ENCODE results near the gene C5orf46.
A peak's percentile ranks its signal among the peaks of the same experiment; 100 is the strongest.
"Not testable (repeated sequence)": the region's sequence is repeated elsewhere in the genome, so short reads cannot be mapped to it uniquely, and the experiment has no call there.

The C5orf46 gene

DNA sequence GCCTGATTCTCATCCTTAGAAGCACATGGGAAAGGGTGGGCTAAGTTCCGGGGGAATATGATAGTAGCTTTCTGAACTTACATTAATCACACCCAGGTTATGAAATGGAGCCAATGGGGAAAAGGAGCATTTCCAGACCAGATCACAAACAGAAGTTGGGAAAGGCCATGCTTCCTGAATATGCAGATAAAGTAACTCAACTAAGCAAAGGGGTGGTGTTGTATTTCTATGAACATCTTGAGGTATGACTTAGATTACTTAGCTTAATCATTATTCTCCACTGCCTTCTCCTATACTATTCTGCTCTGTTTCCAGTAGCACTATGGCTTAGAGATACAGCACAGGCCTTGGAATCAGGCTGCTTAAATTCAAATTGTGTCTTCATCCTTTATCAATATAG is 10.5 kb downstream of the C5orf46 start:
- no peak for DNase-seq

- no peak for DNase-seq
These were observed 12.5 kb downstream of the C5orf46 start for GRCh38 chr5:147893820-147894219.

- DNase-seq: no peak
These were observed 13.5 kb downstream of the C5orf46 start for GRCh38 chr5:147892696-147893296.

- no peak for DNase-seq
These were observed 18.4 kb downstream of the C5orf46 start for GRCh38 chr5:147887930-147888329.

- DNase-seq: peak in 3 of 58 donors; percentile 0 to 2 (median 0)
These were observed 19.2 kb downstream of the C5orf46 start for GRCh38 chr5:147887026-147887627.

DNA sequence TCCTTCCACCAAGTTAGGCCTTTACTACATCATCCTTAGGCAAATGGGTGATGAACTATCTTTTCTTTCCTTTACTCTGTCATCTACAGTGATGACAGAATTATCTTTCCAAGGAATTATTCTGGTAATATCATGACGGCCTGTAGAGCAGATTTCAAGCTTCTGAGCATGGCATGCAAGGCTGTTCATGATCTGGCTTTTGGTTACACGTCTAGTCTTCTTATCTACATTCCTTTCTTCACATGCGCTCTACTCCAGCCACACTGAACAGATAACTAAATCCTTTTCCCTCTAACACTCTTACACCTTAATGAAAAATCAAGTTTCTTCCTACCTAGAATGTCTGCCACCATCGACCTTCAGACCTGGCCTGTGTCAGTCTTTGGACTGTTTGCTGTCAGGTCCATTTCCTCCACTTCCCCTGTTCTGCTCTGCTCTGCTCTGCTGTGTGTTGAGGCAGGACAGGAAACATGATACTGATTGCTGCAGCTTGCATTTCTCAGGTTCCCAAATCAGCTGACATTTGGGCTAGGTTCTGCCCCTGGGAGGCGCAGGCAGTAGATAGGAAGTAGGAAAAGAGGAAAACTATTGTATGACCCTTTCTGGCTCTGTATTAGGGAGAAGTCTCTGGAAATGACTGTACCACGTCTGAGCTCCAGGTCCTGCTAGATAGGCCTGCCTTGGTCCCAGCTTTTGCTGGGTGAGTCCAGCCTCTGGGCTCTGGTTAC is 23.6 kb downstream of the C5orf46 start:
- DNase-seq: no peak

DNA sequence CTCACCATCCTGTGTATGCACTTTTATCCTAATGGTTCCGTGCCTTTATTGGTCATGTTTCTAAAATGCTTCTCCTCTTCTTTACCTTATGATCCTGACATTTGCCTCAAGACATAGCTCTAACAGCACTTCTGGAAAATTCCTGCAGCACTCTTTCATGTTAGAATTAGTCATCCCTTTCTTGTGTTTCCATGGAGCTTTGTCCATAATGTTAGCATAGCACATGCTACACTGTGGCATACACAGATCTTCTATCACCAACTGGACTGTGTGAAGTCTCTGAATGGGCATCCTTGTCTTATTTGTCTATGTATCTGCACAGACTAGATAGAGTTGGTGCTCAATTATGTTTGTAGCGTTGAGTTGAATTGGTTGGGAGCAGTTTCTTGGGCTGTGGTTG is 25.9 kb downstream of the C5orf46 start:
- no peak for DNase-seq

DNA sequence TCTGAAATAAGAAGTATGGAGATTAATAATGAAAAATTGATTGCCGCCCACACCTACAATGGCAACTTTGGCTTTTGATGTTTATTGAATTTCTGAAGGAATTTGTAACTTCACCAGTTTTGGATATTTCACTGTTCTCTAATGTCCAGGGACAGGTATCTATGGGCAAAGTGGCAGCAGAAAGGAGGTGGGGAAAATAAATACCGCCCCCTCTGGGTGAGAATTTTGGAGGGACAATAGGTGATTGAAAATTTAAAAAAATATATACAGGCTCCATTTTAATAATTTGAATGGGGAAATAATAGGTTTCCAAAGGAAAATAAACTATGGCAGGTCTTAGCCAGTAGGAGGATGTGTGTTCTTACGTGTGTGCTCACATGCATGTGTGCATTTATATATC is 26.6 kb downstream of the C5orf46 start:
- DNase-seq: no peak

DNA sequence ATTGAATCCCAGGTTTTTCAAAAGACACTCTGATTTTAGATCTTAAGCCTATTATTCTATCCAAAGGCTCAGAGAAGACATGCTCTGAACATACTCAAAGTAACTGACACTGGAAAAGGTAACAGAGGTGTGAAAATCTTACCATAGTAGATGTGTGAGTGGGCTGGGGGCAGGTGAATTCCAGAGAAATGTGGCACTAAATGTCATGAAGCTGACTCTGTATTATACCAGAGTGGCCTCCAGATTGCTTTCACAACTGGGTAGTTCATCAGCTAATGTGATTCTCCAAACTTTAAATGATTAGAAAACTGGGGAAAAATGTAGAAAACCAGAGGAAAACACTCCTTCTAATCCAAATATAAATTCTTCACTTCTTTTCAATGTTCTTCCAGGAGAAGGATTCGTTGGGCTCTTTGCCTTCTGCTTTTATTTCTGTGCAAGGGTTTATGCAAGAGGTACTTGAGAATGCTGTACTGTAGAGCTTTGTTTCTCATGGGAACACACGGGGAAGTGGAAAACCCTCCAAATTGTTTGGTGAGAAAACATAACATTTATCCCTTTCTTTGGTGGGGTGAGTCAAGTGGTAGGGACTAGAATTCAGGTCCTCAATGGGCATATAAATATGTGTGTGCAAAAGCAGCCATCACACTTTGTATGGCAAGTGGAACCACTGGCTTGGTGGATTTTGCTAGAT is 28.1 kb downstream of the C5orf46 start, which contains the start of gene SCGB3A2:
TSS of gene SCGB3A2 (plus strand) at position 646 of the 694 bp plus-strand sequence. CDS start 93 bp downstream, outside the sequence.
- DNase-seq: no peak

- no peak for DNase-seq
These were observed 29.7 kb downstream of the C5orf46 start for GRCh38 chr5:147876626-147877025.

DNA sequence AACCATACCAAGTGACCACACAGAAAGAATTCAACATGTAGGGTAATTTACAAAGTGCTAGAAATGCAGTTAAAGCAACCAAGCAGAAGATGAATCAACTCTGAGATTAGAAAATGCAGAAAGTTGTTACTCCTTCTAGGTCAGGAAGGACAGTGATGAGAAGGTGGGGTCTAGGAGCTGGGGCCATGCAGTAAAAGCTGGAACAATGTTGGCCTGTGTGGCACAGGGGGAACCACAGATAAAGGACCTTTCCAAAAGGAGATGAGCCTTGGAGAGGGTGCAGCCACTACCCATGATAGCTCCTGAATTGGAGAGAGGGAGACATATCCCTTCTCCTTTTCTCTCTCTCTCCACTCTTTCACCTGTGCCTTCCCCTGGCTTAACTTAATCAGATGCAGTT is 30.2 kb downstream of the C5orf46 start:
- DNase-seq: no peak

DNA sequence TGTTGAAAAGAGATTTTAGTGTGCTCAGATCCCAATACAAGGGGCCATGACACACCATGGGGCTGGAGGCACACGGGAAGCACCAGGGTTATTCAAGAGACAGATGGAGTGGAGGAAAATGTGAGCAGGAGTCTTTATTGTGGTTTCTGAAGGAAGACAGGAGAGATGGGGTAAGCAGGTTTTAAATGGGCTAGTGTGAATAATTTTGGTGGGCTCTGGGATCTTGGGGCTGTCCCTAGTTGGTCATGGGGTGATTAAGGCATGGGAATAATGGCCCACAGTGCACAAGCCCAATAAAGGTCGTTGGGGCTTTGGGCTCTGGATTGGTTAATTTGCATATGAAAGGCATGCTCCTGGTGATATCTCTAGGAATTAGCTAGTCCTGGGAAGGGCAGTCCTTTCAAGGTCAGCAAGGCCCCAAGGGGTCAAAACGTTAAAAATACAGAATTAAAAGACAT is 31.4 kb downstream of the C5orf46 start:
- no peak for DNase-seq

DNA sequence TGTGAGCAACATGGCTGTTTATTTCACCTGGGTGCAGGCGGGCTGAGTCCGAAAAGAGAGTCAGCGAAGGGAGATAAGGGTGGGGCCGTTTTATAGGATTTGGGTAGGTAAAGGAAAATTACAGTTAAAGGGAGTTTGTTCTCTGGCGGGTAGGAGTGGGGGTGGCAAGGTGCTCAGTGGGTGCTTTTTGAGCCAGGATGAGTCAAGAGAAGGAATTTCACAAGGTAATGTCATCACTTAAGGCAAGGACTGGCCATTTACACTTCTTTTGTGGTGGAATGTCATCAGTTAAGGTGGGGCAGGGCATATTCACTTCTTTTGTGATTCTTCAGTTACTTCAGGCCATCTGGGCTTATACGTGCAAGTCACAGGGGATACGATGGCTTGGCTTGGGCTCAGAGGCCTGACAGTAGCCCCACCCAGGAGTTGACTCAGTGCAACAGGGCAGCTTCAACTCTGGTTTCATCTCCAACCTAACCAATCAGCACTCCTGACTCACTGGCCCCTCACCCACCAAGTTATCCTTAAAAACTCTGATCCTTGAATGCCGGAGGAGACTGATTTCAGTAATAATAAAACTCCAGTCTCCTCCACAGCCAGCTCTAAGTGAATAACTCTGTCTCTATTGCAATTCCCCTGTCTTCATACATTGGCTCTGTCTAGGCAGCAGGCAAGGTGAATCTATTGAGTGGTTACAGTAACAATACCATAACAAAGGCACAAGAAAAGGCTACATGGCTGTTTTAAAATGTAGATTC is 32.0 kb downstream of the C5orf46 start:
- not testable (repeated sequence) for DNase-seq

DNA sequence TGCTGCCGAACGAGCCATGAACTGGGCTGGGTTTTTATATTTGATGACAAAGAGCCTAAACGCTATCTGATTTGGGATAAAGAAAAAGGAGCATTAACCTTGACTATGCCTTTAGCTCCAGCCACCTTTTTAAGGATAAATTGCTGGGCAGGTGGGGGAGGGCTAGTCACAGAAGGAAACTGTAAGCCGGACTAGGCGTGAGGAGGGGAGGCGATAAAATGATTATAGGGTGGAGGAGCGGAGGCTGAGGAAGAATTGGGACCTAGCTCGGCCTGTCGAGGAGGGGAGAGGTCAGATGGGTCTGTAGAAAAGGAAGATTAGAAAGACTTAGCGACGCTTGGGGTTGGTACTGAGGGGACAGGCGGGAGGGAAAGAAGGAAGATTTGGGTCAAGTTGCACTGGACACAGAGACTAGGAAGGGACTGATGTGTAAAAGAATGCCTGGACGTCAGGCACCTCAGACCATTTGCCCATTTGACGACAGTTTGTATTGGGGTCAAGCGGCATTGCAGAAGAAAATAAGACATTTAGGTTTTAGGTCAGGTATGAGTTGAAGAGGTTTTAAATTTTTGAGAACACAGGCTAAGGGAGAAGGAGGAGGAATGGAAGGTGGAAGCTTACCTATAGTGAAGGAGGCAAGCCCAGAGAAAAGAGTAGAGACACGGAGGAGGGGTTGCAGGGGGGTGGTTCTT is 33.4 kb downstream of the C5orf46 start:
- not testable (repeated sequence) for DNase-seq

DNA sequence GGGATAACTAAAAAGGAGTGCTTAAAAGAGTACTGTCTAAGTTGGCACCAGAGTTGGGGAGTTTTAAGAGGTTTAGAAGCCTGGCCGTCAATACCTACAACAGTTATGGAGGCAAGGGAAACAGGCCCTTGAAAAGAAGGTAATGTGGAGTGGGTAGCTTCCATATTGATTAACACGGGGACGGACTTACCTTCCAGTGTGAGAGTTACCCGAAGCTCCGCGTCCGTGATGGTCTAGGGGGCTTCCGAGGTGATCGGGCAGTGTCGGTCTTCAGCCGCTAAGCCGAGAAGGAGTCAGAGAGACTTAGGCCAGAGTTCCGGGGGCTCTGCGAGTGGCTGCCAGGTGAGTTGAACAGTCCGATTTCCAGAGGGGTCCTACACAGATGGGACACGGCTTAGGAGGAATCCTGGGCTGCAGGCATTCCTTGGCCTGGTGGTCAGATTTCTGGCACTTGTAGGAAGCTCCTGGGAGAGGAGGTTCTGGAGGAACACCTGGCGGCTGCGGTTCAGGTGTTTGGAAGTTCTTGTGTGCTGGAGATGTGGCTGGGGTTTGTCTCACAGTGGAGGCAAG is 34.3 kb downstream of the C5orf46 start:
- not testable (repeated sequence) for DNase-seq

DNA sequence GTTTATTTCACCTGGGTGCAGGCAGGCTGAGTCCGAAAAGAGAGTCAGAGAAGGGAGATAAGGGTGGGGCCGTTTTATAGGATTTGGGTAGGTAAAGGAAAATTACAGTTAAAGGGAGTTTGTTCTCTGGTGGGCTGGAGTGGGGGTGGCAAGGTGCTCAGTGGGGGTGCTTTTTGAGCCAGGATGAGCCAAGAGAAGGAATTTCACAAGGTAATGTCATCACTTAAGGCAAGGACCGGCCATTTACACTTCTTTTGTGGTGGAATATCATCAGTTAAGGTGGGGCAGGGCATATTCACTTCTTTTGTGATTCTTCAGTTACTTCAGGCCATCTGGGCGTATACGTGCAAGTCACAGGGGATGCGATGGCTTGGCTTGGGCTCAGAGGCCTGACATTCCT is 36.4 kb downstream of the C5orf46 start:
- DNase-seq: not testable (repeated sequence)

- DNase-seq: no peak
These were observed 37.2 kb downstream of the C5orf46 start for GRCh38 chr5:147869112-147869511.

DNA sequence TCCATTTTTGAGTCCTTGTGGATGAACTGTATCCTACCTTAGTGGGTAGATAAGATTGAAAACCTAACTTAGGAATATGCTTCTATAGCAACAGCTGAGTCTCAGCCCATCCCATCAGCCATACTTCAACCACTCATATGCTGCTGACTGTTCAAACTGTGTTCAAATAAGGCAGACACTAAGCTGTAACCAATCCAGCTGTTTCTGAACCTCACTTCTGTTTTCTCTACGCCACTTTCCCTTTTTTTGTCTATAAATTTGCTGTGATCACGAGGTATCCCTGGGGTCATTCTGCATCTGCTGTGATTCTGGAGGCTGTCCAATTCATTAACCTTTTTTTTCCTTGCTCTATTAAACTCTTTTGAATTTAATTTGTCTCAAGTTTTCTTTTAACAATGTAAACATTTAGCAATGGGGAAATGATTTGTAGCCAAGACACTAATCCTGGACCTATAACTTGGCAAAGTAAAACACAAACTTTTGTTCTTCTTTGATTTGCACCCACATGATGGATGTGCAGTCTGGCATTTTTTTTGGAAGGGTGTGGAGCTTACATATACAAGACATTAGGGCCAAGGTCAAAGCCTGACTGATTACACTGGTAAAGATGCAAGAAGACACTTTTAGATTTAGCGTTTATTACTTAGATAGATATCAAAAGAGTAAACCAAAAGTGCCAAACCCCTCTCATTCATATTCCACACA is 42.7 kb downstream of the C5orf46 start:
- no peak for DNase-seq

- DNase-seq: no peak
These were observed 45.7 kb downstream of the C5orf46 start for GRCh38 chr5:147860641-147861025.

Data from anterior cingulate cortex (tissue), 58 donors.